Measurements from ENCODE around the gene ARID1A. TPM values are rescaled to one million over a fixed set of nuclear protein-coding genes. Genes with fewer than 3 reads are reported as not detected.
"Not testable (repeated sequence)": the region's sequence is repeated elsewhere in the genome, so short reads cannot be mapped to it uniquely, and the experiment has no call there.

ARID1A gene
- total and polyA plus RNA-seq, 2 donors from 2014 or later = 9.9 to 71.7 TPM

GRCh38 chr1:26703478-26703877, 7.7 kb downstream of the ARID1A start:
- no peak overlapping the region for H3K27ac ChIP-seq (ENCODE audit: low read depth in 2 of 2, low read length in 2 of 2)

GRCh38 chr1:26704629-26705028, 8.8 kb downstream of the ARID1A start:
- intact Hi-C loops (cut with DNase I) = no loop called here
- Histone ChIP-seq H3K27ac (ENCODE audit: low read depth in 2 of 2, low read length in 2 of 2) (no peak overlapping the region), H3K27me3 (ENCODE audit: control insufficient read depth, insufficient read depth, low read length) (no peaks in the 10 kb centered on the region), H3K4me1 (ENCODE audit: control insufficient read depth in 2 of 3, insufficient read depth in 2 of 3, low read depth in 1 of 3, low read length in 3 of 3) (peaks cover 10 to 50% (median 50%) of the 10 kb centered on the region in 3 donors), H3K9ac (ENCODE audit: low read length in 3 of 3) (no peak overlapping the region), H3K9me3 (ENCODE audit: control insufficient read depth in 2 of 3, insufficient read depth in 1 of 3, low read length in 3 of 3) (no peaks in the 10 kb centered on the region), H3K4me3 (ENCODE audit: low read length in 3 of 3) (no peak overlapping the region), H3K36me3 (ENCODE audit: control insufficient read depth in 2 of 3, insufficient read depth in 3 of 3, low read length in 3 of 3) (peaks cover 0 to 3% (median 0%) of the 10 kb centered on the region in 3 donors)
- no peak for DNase-seq
- no peak for TF ChIP-seq CTCF (IDR thresholded peaks at IDR 0.05; ENCODE audit: borderline replicate concordance, extremely low read depth, insufficient read depth)
- FAIRE-seq = no peak

More at GRCh38 chr1:26703478-26703877, 7.7 kb downstream of the ARID1A start:
- Histone ChIP-seq H3K4me1 (ENCODE audit: control insufficient read depth in 2 of 3, insufficient read depth in 2 of 3, low read depth in 1 of 3, low read length in 3 of 3) (peaks cover 14 to 61% (median 52%) of the 10 kb centered on the region in 3 donors), H3K4me3 (ENCODE audit: low read length in 3 of 3) (no peak overlapping the region), H3K27me3 (ENCODE audit: control insufficient read depth, insufficient read depth, low read length) (no peaks in the 10 kb centered on the region), H3K36me3 (ENCODE audit: control insufficient read depth in 2 of 3, insufficient read depth in 3 of 3, low read length in 3 of 3) (no peaks in the 10 kb centered on the region), H3K9me3 (ENCODE audit: control insufficient read depth in 2 of 3, insufficient read depth in 1 of 3, low read length in 3 of 3) (no peaks in the 10 kb centered on the region), H3K9ac (ENCODE audit: low read length in 3 of 3) (no peak overlapping the region)
- TF ChIP-seq CTCF (IDR thresholded peaks at IDR 0.05; ENCODE audit: borderline replicate concordance, extremely low read depth, insufficient read depth) = no peak
- DNase-seq (no peak), FAIRE-seq (no peak)
- intact Hi-C loops (cut with DNase I) = no loop called here

- H3K9me3 ChIP-seq (ENCODE audit: control insufficient read depth in 2 of 3, insufficient read depth in 1 of 3, low read length in 3 of 3); H3K36me3 ChIP-seq (ENCODE audit: control insufficient read depth in 2 of 3, insufficient read depth in 3 of 3, low read length in 3 of 3); H3K4me3 ChIP-seq (ENCODE audit: low read length in 3 of 3); DNase-seq; H3K27me3 ChIP-seq (ENCODE audit: control insufficient read depth, insufficient read depth, low read length); intact Hi-C loops (cut with DNase I); H3K9ac ChIP-seq (ENCODE audit: low read length in 3 of 3); FAIRE-seq: not testable (repeated sequence)
- peak overlapping the region in 1 of 2 donors; percentile 63 for H3K27ac ChIP-seq (ENCODE audit: low read depth in 2 of 2, low read length in 2 of 2)
- peaks cover 6 to 47% (median 44%) of the 10 kb centered on the region in 3 donors for H3K4me1 ChIP-seq (ENCODE audit: control insufficient read depth in 2 of 3, insufficient read depth in 2 of 3, low read depth in 1 of 3, low read length in 3 of 3)
Observed at GRCh38 chr1:26705227-26705626, 9.4 kb downstream of the ARID1A start.

- H3K27ac ChIP-seq (ENCODE audit: low read depth in 2 of 2, low read length in 2 of 2) = peak overlapping the region; percentile 63 to 69
- DNase-seq = peak in 1 of 5 donors; percentile 39
- FAIRE-seq = no peak
Observed at GRCh38 chr1:26705788-26706311, 10.0 kb downstream of the ARID1A start.

More at GRCh38 chr1:26705788-26706311, 10.0 kb downstream of the ARID1A start:
- H3K9ac ChIP-seq (ENCODE audit: low read length in 3 of 3) = peak overlapping the region in 1 of 3 donors; percentile 42
- no peaks in the 10 kb centered on the region for H3K9me3 ChIP-seq (ENCODE audit: control insufficient read depth in 2 of 3, insufficient read depth in 1 of 3, low read length in 3 of 3)
- peak overlapping the region in 1 of 3 donors; percentile 25 for H3K4me3 ChIP-seq (ENCODE audit: low read length in 3 of 3)
- H3K36me3 ChIP-seq (ENCODE audit: control insufficient read depth in 2 of 3, insufficient read depth in 3 of 3, low read length in 3 of 3) = peaks cover 0 to 3% (median 0%) of the 10 kb centered on the region in 3 donors
- H3K27me3 ChIP-seq (ENCODE audit: control insufficient read depth, insufficient read depth, low read length) = no peaks in the 10 kb centered on the region
- peaks cover 4 to 46% (median 38%) of the 10 kb centered on the region in 3 donors for H3K4me1 ChIP-seq (ENCODE audit: control insufficient read depth in 2 of 3, insufficient read depth in 2 of 3, low read depth in 1 of 3, low read length in 3 of 3)
- intact Hi-C loops (cut with DNase I) = no loop called here
- TF ChIP-seq CTCF (IDR thresholded peaks at IDR 0.05; ENCODE audit: borderline replicate concordance, extremely low read depth, insufficient read depth) = no peak
